Smooth muscle cell (in vitro differentiated cells): ENCODE data around the gene SLC24A3. TPM values are rescaled to one million over a fixed set of nuclear protein-coding genes. Genes with fewer than 3 reads are reported as not detected.

Experiments used
- DNase-seq: peaks from one replicate; lab custom pipeline; 2025; ENCODE audit not compliant: unreplicated experiment; lab: John Stamatoyannopoulos, UW
- H2AFZ ChIP-seq: fragments of 200-600 bp; sonication (generic); 2 replicates; pipeline ENCODE4 v1.6.0; 2016; ENCODE audit warnings: antibody characterized with exemption, low read depth, mild to moderate bottlenecking
- H3F3A ChIP-seq: fragments of 200-600 bp; sonication (generic); 2 replicates; pipeline ENCODE4 v1.6.0; 2017; ENCODE audit warnings: antibody characterized with exemption, low read depth
- H3K27ac ChIP-seq: fragments of 200-600 bp; sonication (generic); 2 replicates; pipeline ENCODE4 v1.5.1; 2016; ENCODE audit warnings: low read depth, mild to moderate bottlenecking
- H3K27me3 ChIP-seq: fragments of 200-600 bp; sonication (generic); 2 replicates; pipeline ENCODE4 v1.6.1; 2016; ENCODE audit warnings: low read depth, mild to moderate bottlenecking
- H3K36me3 ChIP-seq: fragments of 200-600 bp; sonication (generic); 2 replicates; pipeline ENCODE4 v1.5.1; 2016; ENCODE audit warnings: low read depth
- H3K4me1 ChIP-seq: fragments of 200-600 bp; sonication (generic); 2 replicates; pipeline ENCODE4 v1.5.1; 2016; ENCODE audit warnings: low read depth
- H3K4me2 ChIP-seq: fragments of 200-600 bp; sonication (generic); 2 replicates; pipeline ENCODE4 v1.6.0; 2016; ENCODE audit warnings: mild to moderate bottlenecking
- H3K4me3 ChIP-seq: fragments of 200-600 bp; sonication (generic); 2 replicates; pipeline ENCODE4 v1.5.1; 2016; ENCODE audit warnings: mild to moderate bottlenecking
- H3K79me2 ChIP-seq: fragments of 200-600 bp; sonication (generic); 2 replicates; pipeline ENCODE4 v1.6.0; 2016; ENCODE audit warnings: low read depth, mild to moderate bottlenecking
- H3K9ac ChIP-seq: fragments of 200-600 bp; sonication (generic); 2 replicates; pipeline ENCODE4 v1.6.0; 2016; ENCODE audit warnings: low read depth
- H3K9me3 ChIP-seq: fragments of 200-600 bp; sonication (generic); replicated peaks from 2 replicates; pipeline ENCODE4 v1.5.1; 2016; ENCODE audit warnings: low read depth
- H4K20me1 ChIP-seq: fragments of 200-600 bp; sonication (generic); 2 replicates; pipeline ENCODE4 v1.6.0; 2016; ENCODE audit warnings: low read depth
- WGBS: methylation state at CpG from one replicate; pipeline ENCODE4 v1.1.7; 2016; ENCODE audit warnings: low lambda C conversion rate; 5-methylcytosine and 5-hydroxymethylcytosine counted together
- polyA plus RNA-seq: library from polyadenylated mRNA; unstranded; fragments of >200 nt; fragmentation: Nextera tagmentation; extraction: Ambion mirVana; gene quantifications from 2 replicates; pipeline ENCODE4 v1.2.1, GENCODE V29; 2016
- total RNA-seq: library from RNA; depleted of rRNA; stranded (reverse); fragments of >200 nt; gene quantifications from 2 replicates; pipeline ENCODE4 v1.2.3, GENCODE V29; 2014
- TF ChIP-seq, protein P1 (sequence below): fragments of 200-600 bp; sonication (generic); IDR thresholded peaks from 2 replicates; pipeline ENCODE4 v1.5.1; 2017; ENCODE audit warnings: borderline replicate concordance, mild to moderate bottlenecking, antibody characterized with exemption; ENCODE audit not compliant: insufficient read depth, poor library complexity, severe bottlenecking

The SLC24A3 gene
- total and polyA plus RNA-seq, 2 experiments from 2014 or later, result 2.5 to 3.2 TPM

DNA sequence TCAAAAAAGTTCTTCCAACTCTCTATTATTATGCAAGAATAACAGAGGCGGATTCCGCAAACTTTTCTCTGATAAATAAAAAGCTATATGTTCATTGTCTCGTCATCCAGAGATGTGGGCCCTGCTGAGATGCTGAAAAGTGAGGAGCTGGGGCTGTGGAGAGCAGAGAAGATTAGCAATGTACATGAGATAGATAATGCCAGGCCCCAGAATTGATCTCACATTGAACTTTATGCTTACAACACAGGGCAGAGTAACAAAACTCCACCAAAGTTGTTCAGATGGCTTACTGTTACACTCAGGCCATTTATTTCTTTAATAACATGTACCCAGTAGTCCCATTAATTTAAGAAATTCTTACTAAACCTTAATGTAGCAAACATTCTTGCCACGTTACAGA, 512.9 kb downstream of the SLC24A3 start:
- no peaks in the 10 kb centered on the region for H3K9me3 ChIP-seq
- H3K27ac ChIP-seq, result no peak overlapping the region
- H3K4me3 ChIP-seq, result no peak overlapping the region
- WGBS, result 95% methylated on average over 4 of the region's 4 CpGs
- no peak overlapping the region for H2AFZ ChIP-seq
- no peak overlapping the region for H3K4me2 ChIP-seq
- TF ChIP-seq, protein P1, sequence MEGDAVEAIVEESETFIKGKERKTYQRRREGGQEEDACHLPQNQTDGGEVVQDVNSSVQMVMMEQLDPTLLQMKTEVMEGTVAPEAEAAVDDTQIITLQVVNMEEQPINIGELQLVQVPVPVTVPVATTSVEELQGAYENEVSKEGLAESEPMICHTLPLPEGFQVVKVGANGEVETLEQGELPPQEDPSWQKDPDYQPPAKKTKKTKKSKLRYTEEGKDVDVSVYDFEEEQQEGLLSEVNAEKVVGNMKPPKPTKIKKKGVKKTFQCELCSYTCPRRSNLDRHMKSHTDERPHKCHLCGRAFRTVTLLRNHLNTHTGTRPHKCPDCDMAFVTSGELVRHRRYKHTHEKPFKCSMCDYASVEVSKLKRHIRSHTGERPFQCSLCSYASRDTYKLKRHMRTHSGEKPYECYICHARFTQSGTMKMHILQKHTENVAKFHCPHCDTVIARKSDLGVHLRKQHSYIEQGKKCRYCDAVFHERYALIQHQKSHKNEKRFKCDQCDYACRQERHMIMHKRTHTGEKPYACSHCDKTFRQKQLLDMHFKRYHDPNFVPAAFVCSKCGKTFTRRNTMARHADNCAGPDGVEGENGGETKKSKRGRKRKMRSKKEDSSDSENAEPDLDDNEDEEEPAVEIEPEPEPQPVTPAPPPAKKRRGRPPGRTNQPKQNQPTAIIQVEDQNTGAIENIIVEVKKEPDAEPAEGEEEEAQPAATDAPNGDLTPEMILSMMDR, result no peak
- no peak for DNase-seq
- no peak overlapping the region for H3K9ac ChIP-seq
- no peaks in the 10 kb centered on the region for H3K79me2 ChIP-seq
- no peaks in the 10 kb centered on the region for H3K4me1 ChIP-seq
- H3K36me3 ChIP-seq, result no peaks in the 10 kb centered on the region
- no peaks in the 10 kb centered on the region for H3K27me3 ChIP-seq
- H4K20me1 ChIP-seq, result no peaks in the 10 kb centered on the region
- H3F3A ChIP-seq, result no peaks in the 10 kb centered on the region

DNA sequence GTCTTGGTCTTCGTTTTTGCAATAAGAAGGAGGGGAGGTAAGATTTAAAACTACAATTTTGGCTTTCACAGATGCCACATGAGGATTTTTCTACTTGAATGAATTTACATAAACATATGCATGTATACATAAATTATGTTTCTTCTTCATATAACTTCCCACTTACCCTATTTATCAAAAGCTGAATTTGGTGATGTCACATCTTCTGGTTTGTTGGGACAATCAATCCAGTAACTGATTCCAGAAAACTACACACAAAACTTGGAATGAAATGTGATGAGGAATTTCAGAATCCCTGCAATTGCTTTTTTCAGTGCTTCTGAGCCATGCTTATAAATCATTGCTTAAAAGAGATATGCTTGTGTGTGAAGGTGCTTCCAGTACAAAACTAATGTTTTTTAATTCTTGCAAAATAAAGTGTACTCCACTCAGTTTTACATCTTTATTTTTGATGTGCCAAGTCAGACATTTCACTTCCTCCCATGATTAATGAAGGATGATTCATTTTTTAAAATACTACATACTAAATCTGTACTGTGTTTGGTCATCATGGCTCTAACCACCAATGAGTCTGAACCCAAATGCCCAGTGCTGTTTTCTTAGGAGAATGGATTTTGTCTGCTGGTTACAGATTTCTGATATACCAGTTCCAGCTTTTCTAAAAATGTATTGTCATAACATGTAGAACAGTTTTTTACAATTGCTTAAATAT, 513.5 kb downstream of the SLC24A3 start:
- H3K9me3 ChIP-seq, result no peaks in the 10 kb centered on the region
- no peak overlapping the region for H2AFZ ChIP-seq
- H3K4me2 ChIP-seq, result no peak overlapping the region
- no peak for DNase-seq
- H3K9ac ChIP-seq, result no peak overlapping the region
- H4K20me1 ChIP-seq, result no peaks in the 10 kb centered on the region
- H3K36me3 ChIP-seq, result no peaks in the 10 kb centered on the region
- 91% methylated on average over 1 of the region's 1 CpG for WGBS
- H3K4me3 ChIP-seq, result no peak overlapping the region
- H3K27me3 ChIP-seq, result no peaks in the 10 kb centered on the region
- H3K4me1 ChIP-seq, result no peaks in the 10 kb centered on the region
- H3K27ac ChIP-seq, result no peak overlapping the region
- TF ChIP-seq, protein P1, result no peak
- no peaks in the 10 kb centered on the region for H3K79me2 ChIP-seq
- H3F3A ChIP-seq, result no peaks in the 10 kb centered on the region

DNA sequence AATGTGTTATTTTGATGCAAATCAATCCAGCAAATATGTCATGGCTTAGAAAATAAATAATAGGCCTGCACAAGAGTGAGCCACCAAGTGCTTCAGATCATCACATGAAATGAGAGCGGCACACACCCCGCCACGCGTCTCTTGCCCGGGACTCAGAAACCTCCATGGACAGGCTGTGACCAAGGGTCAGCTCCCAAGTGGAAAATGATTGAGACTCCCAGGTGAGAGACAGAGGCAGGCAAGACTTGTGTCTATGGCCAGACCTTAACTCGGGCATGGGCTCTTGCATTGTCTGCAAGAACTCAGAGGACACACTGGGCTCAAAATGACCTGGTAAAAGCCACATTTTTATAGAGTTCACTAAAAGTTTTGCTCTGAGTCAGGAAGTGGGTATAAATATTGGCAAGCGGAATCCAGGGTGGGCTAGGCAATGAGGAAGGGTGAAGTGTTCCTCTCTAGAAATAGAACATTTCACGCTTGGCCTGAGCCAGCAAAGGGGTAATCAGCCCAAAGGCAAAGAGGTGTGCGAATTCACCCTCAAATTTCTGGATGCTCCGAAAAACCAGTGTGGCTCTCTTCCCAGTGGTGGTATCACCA, 514.9 kb downstream of the SLC24A3 start:
- Histone ChIP-seq H3K36me3 (no peaks in the 10 kb centered on the region), H3K4me3 (no peak overlapping the region), H3K4me1 (no peaks in the 10 kb centered on the region), H3F3A (no peaks in the 10 kb centered on the region), H3K9ac (no peak overlapping the region), H3K27ac (no peak overlapping the region), H2AFZ (no peak overlapping the region), H3K9me3 (no peaks in the 10 kb centered on the region), H3K79me2 (no peaks in the 10 kb centered on the region), H4K20me1 (no peaks in the 10 kb centered on the region), H3K27me3 (no peaks in the 10 kb centered on the region), H3K4me2 (no peak overlapping the region)
- WGBS, result 96% methylated on average over 10 of the region's 10 CpGs
- TF ChIP-seq, protein P1, result no peak
- no peak for DNase-seq

DNA sequence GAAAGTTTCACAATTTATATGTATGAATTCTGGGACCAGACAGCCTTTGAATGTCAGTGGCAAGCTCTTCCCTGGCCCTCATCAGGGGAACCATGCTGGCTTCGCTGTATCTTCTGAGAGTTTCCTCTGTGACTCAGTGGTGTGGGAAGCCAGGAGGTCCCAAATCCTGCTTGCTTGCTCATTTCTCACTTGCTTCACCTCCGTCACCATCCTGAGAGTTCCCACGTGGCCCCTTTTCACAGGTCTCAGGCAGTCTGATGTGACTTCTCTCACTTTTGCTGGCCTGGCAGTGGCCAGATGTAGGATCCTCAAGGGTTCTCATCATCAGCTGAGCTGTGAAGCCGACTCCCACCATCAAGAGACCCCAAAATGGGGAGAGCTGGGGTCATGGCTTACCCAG, 517.2 kb downstream of the SLC24A3 start:
- H3K36me3 ChIP-seq, result no peaks in the 10 kb centered on the region
- TF ChIP-seq, protein P1, result no peak
- no peak for DNase-seq
- no peaks in the 10 kb centered on the region for H3K79me2 ChIP-seq
- H3K4me1 ChIP-seq, result no peaks in the 10 kb centered on the region
- H4K20me1 ChIP-seq, result no peaks in the 10 kb centered on the region
- no peak overlapping the region for H3K4me3 ChIP-seq
- H3K4me2 ChIP-seq, result no peak overlapping the region
- H2AFZ ChIP-seq, result no peak overlapping the region
- H3K27ac ChIP-seq, result no peak overlapping the region
- H3F3A ChIP-seq, result no peaks in the 10 kb centered on the region
- H3K27me3 ChIP-seq, result no peaks in the 10 kb centered on the region
- H3K9me3 ChIP-seq, result no peaks in the 10 kb centered on the region
- WGBS, result 89% methylated on average over 4 of the region's 4 CpGs
- H3K9ac ChIP-seq, result no peak overlapping the region
